Prostate gland (tissue), 2 donors: Measurements from ENCODE around the gene C10orf90.

Experiments
- POLR2A ChIP-seq: fragments of 450-650 bp; IDR thresholded peaks from one replicate; pipeline ENCODE4 v1.6.1; 2016; ENCODE audit warnings: antibody characterized with exemption, mild to moderate bottlenecking
- TF ChIP-seq, protein P1 (sequence below), 4 experiments: fragments of 200-600 bp in 2 of 4; fragments of 450-650 bp in 2 of 4; sonication (generic) in 2 of 4; IDR thresholded peaks; 1 replicate in 3 of 4; 2 replicates in 1 of 4; pipeline ENCODE4 v1.5.1; 2016 to 2019; ENCODE audit warnings: antibody characterized with exemption in 4 of 4, mild to moderate bottlenecking in 2 of 4, moderate library complexity in 2 of 4

- TF ChIP-seq, protein P1, sequence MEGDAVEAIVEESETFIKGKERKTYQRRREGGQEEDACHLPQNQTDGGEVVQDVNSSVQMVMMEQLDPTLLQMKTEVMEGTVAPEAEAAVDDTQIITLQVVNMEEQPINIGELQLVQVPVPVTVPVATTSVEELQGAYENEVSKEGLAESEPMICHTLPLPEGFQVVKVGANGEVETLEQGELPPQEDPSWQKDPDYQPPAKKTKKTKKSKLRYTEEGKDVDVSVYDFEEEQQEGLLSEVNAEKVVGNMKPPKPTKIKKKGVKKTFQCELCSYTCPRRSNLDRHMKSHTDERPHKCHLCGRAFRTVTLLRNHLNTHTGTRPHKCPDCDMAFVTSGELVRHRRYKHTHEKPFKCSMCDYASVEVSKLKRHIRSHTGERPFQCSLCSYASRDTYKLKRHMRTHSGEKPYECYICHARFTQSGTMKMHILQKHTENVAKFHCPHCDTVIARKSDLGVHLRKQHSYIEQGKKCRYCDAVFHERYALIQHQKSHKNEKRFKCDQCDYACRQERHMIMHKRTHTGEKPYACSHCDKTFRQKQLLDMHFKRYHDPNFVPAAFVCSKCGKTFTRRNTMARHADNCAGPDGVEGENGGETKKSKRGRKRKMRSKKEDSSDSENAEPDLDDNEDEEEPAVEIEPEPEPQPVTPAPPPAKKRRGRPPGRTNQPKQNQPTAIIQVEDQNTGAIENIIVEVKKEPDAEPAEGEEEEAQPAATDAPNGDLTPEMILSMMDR (IDR thresholded peaks at IDR 0.05) = no peak
- TF ChIP-seq POLR2A = no peak
Observed at GRCh38 chr10:126511917-126512479, 158.5 kb downstream of the C10orf90 start.
